ENCODE measurements around the gene GNAO1.

- no peak for TF ChIP-seq CTCF (optimal IDR thresholded peaks at IDR 0.05 in 1 of 3, IDR thresholded peaks at IDR 0.05 in 1 of 3, conservative IDR thresholded peaks at IDR 0.05 in 1 of 3; ENCODE audit: extremely low read depth in 1 of 3, insufficient read depth in 2 of 3, low read length in 3 of 3)
- no peak for TF ChIP-seq EZH2 (IDR thresholded peaks at IDR 0.05; ENCODE audit: low read length)
These were observed 77.5 kb downstream of the GNAO1 start for GRCh38 chr16:56268799-56269198.

Measured in keratinocyte (primary cell).